Spleen (tissue), 11 donors: ENCODE results near the gene RAB40B. TPM values are rescaled to one million over a fixed set of nuclear protein-coding genes. Genes with fewer than 3 reads are reported as not detected.
A peak's percentile ranks its signal among the peaks of the same experiment; 100 is the strongest.

Experiments
- DNase-seq: peaks from one replicate; pipeline ENCODE4 v3.0.0-alpha.2; 2020
- H3K27ac ChIP-seq, 8 donors: fragments of 200-600 bp; sonication (generic) in 7 of 8; 1 replicate in 4 of 8; 2 replicates in 4 of 8; pipeline versions ENCODE4 v1.5.0 to v1.8.0; 2016 to 2021; ENCODE audit warnings: inconsistent platforms in 4 of 8, mild to moderate bottlenecking in 4 of 8, moderate library complexity in 1 of 8
- H3K27me3 ChIP-seq, 7 donors: fragments of 200-600 bp; sonication (generic) in 6 of 7; replicated peaks in 1 of 7; 1 replicate in 4 of 7; 2 replicates in 3 of 7; pipeline versions ENCODE4 v1.5.0 to v1.8.0; 2016 to 2021; ENCODE audit warnings: inconsistent platforms in 3 of 7, mild to moderate bottlenecking in 1 of 7
- H3K36me3 ChIP-seq, 6 donors: fragments of 200-600 bp; sonication (generic) in 5 of 6; 1 replicate in 4 of 6; 2 replicates in 2 of 6; pipeline versions ENCODE4 v1.5.0 to v1.8.0; 2016 to 2021; ENCODE audit warnings: inconsistent platforms in 2 of 6
- H3K4me1 ChIP-seq, 6 donors: fragments of 200-600 bp; sonication (generic) in 5 of 6; 1 replicate in 3 of 6; 2 replicates in 3 of 6; pipeline versions ENCODE4 v1.5.0 to v1.8.0; 2016 to 2021; ENCODE audit warnings: inconsistent platforms in 3 of 6
- H3K4me3 ChIP-seq, 8 donors: fragments of 200-600 bp; sonication (generic) in 7 of 8; 1 replicate in 4 of 8; 2 replicates in 4 of 8; pipeline versions ENCODE4 v1.5.0 to v1.8.0; 2016 to 2021; ENCODE audit warnings: inconsistent platforms in 4 of 8, mild to moderate bottlenecking in 4 of 8, moderate library complexity in 2 of 8
- H3K9me3 ChIP-seq, 8 donors: fragments of 200-600 bp; sonication (generic) in 7 of 8; 1 replicate in 4 of 8; 2 replicates in 4 of 8; pipeline versions ENCODE4 v1.5.0 to v1.8.0; 2016 to 2021; ENCODE audit warnings: inconsistent platforms in 4 of 8
- POLR2A ChIP-seq, 3 donors: fragments of 450-650 bp; IDR thresholded peaks; one replicate each; pipeline ENCODE4 v1.5.1; 2017; ENCODE audit warnings: antibody characterized with exemption in 3 of 3, mild to moderate bottlenecking in 1 of 3
- POLR2AphosphoS5 ChIP-seq, 3 donors: sonication (generic); formaldehyde crosslinking; IDR thresholded peaks; one replicate each; pipeline ENCODE4 v1.5.1; 2017; ENCODE audit warnings: antibody characterized with exemption in 3 of 3
- WGBS, 5 donors: extraction: QIAGEN DNeasy Blood & Tissue Kit in 3 of 5; methylation state at CpG; one replicate each; pipeline versions ENCODE4 v1.1.5 to v1.1.7; 2013 to 2018; 5-methylcytosine and 5-hydroxymethylcytosine counted together
- intact Hi-C: fragments of 100-400 bp; cut with DNase I; formaldehyde crosslinking; loops from one replicate; pipeline ENCODE4 v1.15.0; 2023; ENCODE audit warnings: low total_unique reads
- polyA plus RNA-seq, 3 donors: library from polyadenylated mRNA; stranded (reverse); fragments of 200-250 nt; gene quantifications; one replicate each; pipeline ENCODE4 v1.2.1, GENCODE V29; 2013
- total RNA-seq, 7 donors: library from RNA; depleted of rRNA in 3 of 7; stranded (reverse); fragments of >200 nt in 3 of 7; fragmentation: NEBNext Ultra II Directional in 4 of 7; extraction: Animal tissue kit (Norgen Biotek cat#: 25700) in 4 of 7; gene quantifications; one replicate each; pipeline versions ENCODE4 v1.1.0 to v1.2.1, GENCODE V29; 2016 to 2021
- TF ChIP-seq, protein P1 (sequence below), 11 experiments: fragments of 200-600 bp in 7 of 11; fragments of 450-650 bp in 4 of 11; sonication (generic) in 4 of 11; IDR thresholded peaks in 8 of 11; conservative IDR thresholded peaks in 3 of 11; 1 replicate in 7 of 11; 2 replicates in 4 of 11; pipeline versions ENCODE4 v1.4.0 to v1.8.0; 2016 to 2021; ENCODE audit warnings: antibody characterized with exemption in 11 of 11, inconsistent platforms in 4 of 11, mild to moderate bottlenecking in 1 of 11
- donor health status: healthy with polysubstance abuse.
- donor health status: DM: no; HTN: no; CAD: no; lungs with moderate emphysema.
- donor health status: DM: no; HTN: no; CAD: no.
- donor health status: Bipolar disorder and iron deficiency.
- donor health status: healthy.
- donor health status: DM: no; HTN: no; CAD: no.
- donor health status: DM: yes; HTN: yes; CAD: no.

The RAB40B gene
- total and polyA plus RNA-seq, 10 donors: 4.1 to 13.6 (median 6.9) TPM

DNA sequence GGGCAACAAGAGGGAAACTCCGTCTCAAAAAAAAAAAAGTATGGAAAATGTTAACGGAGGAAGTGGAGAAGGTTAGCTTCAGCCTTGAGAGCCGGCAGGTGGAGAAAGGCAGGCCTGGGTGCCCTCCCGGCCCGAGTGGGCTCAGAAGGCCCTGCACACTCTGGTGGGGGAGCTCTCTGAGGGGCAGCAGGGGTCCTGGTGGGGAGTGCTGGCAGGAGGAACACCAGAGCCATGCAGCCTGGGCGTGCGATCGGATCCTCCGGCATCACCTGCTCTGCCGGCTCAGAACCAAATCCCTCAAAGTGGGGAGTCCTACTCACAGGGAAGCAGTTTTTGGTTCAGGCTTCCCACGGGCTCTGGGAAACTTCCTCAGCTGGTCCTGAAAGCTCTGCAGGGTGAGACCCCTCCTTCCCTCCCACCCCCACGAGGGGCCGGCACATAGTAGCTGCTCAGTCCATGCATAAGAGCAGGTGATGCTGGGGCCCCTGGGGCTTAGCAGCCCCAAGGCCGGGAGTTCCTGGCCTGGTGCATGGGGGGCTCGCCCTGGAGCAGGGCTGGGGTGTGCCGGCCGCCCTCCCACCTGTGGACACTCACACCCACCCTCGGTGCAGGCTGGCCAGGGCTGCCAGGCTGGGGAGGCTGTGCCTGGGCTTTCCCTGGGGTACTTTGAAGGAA, 38.1 kb upstream of the RAB40B start:
- Histone ChIP-seq H3K4me1 (peaks cover 4 to 24% (median 16%) of the 10 kb centered on the region in 6 donors), H3K27me3 (peaks cover 0 to 22% (median 0%) of the 10 kb centered on the region in 7 donors), H3K27ac (no peak overlapping the region), H3K9me3 (peaks cover 0 to 33% (median 25%) of the 10 kb centered on the region in 8 donors), H3K36me3 (peaks cover 0 to 47% (median 11%) of the 10 kb centered on the region in 6 donors), H3K4me3 (peak overlapping the region in 2 of 8 donors; percentile 70 to 73)
- DNase-seq: no peak
- WGBS, 5 donors: 89 to 93% (median 92%) methylated on average over 13 to 18 of the region's 18 CpGs
- intact Hi-C loops: no loop called here
- no peak for TF ChIP-seq POLR2A (IDR thresholded peaks at IDR 0.05)
- no peak for TF ChIP-seq POLR2AphosphoS5 (IDR thresholded peaks at IDR 0.05)
- TF ChIP-seq, protein P1, sequence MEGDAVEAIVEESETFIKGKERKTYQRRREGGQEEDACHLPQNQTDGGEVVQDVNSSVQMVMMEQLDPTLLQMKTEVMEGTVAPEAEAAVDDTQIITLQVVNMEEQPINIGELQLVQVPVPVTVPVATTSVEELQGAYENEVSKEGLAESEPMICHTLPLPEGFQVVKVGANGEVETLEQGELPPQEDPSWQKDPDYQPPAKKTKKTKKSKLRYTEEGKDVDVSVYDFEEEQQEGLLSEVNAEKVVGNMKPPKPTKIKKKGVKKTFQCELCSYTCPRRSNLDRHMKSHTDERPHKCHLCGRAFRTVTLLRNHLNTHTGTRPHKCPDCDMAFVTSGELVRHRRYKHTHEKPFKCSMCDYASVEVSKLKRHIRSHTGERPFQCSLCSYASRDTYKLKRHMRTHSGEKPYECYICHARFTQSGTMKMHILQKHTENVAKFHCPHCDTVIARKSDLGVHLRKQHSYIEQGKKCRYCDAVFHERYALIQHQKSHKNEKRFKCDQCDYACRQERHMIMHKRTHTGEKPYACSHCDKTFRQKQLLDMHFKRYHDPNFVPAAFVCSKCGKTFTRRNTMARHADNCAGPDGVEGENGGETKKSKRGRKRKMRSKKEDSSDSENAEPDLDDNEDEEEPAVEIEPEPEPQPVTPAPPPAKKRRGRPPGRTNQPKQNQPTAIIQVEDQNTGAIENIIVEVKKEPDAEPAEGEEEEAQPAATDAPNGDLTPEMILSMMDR (IDR thresholded peaks at IDR 0.05 in 8 of 11, conservative IDR thresholded peaks at IDR 0.05 in 3 of 11): no peak

DNA sequence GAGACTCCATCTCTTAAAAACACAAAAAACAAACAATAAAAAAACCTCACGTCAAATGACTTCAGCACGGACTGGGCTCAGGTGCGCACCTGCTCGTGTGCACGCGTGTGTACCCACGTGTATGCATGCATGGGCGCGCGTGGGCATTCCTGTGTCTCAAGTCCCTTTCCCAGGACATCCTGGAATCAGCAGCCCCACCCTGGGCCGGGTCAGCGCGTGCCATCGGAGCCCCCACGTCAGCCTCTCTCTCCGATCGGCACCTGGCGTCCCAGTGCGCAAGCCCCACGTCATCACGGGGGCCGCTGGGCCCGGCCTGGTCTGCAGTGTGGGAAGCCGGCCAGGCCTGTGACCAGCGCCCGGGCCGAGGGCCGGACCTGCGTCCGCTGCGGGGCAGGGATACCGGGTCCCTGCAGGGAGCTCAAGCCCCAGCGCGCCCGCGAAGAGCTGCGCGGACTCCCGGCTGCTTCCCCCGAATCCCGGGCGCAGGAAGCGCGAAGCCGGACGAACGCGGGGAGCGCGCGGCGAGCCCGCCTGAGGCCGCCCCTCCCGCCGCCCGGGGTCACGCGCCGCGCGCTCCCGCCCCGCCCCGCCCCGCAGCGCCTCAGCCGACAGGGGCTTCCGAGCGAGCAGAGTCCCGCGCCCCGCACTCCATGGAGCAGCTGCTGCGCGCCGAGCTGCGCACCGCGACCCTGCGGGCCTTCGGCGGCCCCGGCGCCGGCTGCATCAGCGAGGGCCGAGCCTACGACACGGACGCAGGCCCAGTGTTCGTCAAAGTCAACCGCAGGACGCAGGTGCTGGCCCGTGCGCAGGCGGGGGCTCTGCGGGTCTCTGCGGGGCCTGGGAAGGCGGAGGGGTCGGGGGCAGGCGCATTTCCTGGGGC, 36.7 kb upstream of the RAB40B start, which contains the start of gene FN3K:
Gene FN3K (plus strand): TSS at position 629 of the 880 bp plus-strand sequence. CDS start 22 bp downstream, at position 651.
- Histone ChIP-seq H3K9me3 (peaks cover 0 to 20% (median 13%) of the 10 kb centered on the region in 8 donors), H3K4me3 (peak within 1 kb of the TSS; percentile 47 to 73 (median 58)), H3K27ac (peak within 1 kb of the TSS in 5 of 8 donors; percentile 48 to 72 (median 63)), H3K27me3 (peaks cover 0 to 22% (median 0%) of the 10 kb centered on the region in 7 donors), H3K4me1 (peaks cover 4 to 24% (median 16%) of the 10 kb centered on the region in 6 donors), H3K36me3 (peaks cover 0 to 43% (median 3%) of the 10 kb centered on the region in 6 donors)
- TF ChIP-seq, protein P1 (IDR thresholded peaks at IDR 0.05 in 8 of 11, conservative IDR thresholded peaks at IDR 0.05 in 3 of 11): no peak
- peak; percentile 45 to 69 (median 60) for TF ChIP-seq POLR2AphosphoS5 (IDR thresholded peaks at IDR 0.05)
- no peak for TF ChIP-seq POLR2A (IDR thresholded peaks at IDR 0.05)
- 7 to 48% (median 10%) methylated on average over 10 to 101 of the region's 101 CpGs for WGBS, 5 donors
- intact Hi-C loops: no loop called here
- DNase-seq: peak; percentile 80

DNA sequence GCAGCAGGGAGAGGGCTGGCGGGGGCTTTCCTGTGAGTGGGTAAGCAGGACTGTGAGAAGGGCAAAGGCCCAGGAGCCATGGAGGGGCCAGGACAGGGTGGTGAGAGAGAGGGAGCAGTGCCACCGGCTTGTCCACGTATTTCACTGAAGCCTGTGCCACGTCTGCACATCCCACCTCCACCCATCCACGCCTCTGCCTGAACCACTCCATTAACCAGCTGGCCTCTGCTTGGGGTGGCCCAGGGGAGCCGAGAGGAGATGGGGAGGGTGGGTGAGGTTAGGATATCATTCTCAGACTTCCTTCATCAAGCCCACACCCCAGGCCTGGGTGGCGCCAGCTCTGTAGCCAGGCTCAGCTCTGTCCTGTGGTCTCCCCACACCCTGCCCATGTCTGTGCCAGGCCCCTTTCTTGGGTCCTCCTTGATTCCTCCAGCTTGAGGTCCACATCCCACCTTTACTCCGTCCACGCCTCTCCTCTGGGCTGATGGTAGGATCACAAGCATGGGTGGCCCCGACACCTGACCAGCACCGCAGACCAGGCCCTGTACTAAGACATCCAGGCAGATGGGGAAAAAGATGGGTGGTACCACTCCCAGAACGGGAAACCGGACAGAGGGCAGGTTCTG, 33.7 kb upstream of the RAB40B start:
- Histone ChIP-seq H3K9me3 (peaks cover 0 to 20% (median 12%) of the 10 kb centered on the region in 8 donors), H3K27ac (no peak overlapping the region), H3K36me3 (peaks cover 3 to 60% (median 11%) of the 10 kb centered on the region in 6 donors), H3K4me3 (no peak overlapping the region), H3K27me3 (peaks cover 0 to 22% (median 0%) of the 10 kb centered on the region in 7 donors), H3K4me1 (peaks cover 4 to 24% (median 16%) of the 10 kb centered on the region in 6 donors)
- intact Hi-C loops: no loop called here
- TF ChIP-seq, protein P1 (IDR thresholded peaks at IDR 0.05 in 8 of 11, conservative IDR thresholded peaks at IDR 0.05 in 3 of 11): no peak
- WGBS, 5 donors: 91 to 98% (median 93%) methylated on average over 12 to 13 of the region's 13 CpGs
- DNase-seq: no peak
